Hepatocyte (in vitro differentiated cells): ENCODE data around the gene CAND1. TPM values are rescaled to one million over a fixed set of nuclear protein-coding genes. Genes with fewer than 3 reads are reported as not detected.

Experiments used
- DNase-seq: peaks from one replicate; pipeline ENCODE4 v3.0.0-alpha.2; 2016; ENCODE audit warnings: low spot score
- H2AFZ ChIP-seq: fragments of 200-600 bp; sonication (generic); 2 replicates; pipeline ENCODE4 v1.6.0; 2016; ENCODE audit warnings: antibody characterized with exemption, mild to moderate bottlenecking
- H3K27ac ChIP-seq: fragments of 200-600 bp; sonication (generic); 2 replicates; pipeline ENCODE4 v1.5.1; 2016; ENCODE audit warnings: mild to moderate bottlenecking
- H3K27me3 ChIP-seq: fragments of 200-600 bp; sonication (generic); 2 replicates; pipeline ENCODE4 v1.6.1; 2016
- H3K36me3 ChIP-seq: fragments of 200-600 bp; sonication (generic); replicated peaks from 2 replicates; pipeline ENCODE4 v1.5.1; 2016; ENCODE audit warnings: low read depth; ENCODE audit not compliant: insufficient read depth
- H3K4me1 ChIP-seq: fragments of 200-600 bp; sonication (generic); 2 replicates; pipeline ENCODE4 v1.5.1; 2016; ENCODE audit warnings: mild to moderate bottlenecking, moderate library complexity; ENCODE audit not compliant: insufficient read depth
- H3K4me2 ChIP-seq: fragments of 200-600 bp; sonication (generic); 2 replicates; pipeline ENCODE4 v1.6.0; 2016
- H3K4me3 ChIP-seq: fragments of 200-600 bp; sonication (generic); 2 replicates; pipeline ENCODE4 v1.5.1; 2016; ENCODE audit warnings: mild to moderate bottlenecking
- H3K79me2 ChIP-seq: fragments of 200-600 bp; sonication (generic); 2 replicates; pipeline ENCODE4 v1.6.0; 2017; ENCODE audit warnings: mild to moderate bottlenecking
- H3K9me2 ChIP-seq: fragments of 200-600 bp; sonication (generic); replicated peaks from 2 replicates; pipeline ENCODE4 v1.6.0; 2017; ENCODE audit warnings: mild to moderate bottlenecking; ENCODE audit not compliant: insufficient read depth
- H3K9me3 ChIP-seq: fragments of 200-600 bp; sonication (generic); 2 replicates; pipeline ENCODE4 v1.5.1; 2016; ENCODE audit warnings: low read depth, mild to moderate bottlenecking
- H4K20me1 ChIP-seq: fragments of 200-600 bp; sonication (generic); 2 replicates; pipeline ENCODE4 v1.6.0; 2016; ENCODE audit warnings: mild to moderate bottlenecking; ENCODE audit not compliant: insufficient read depth, poor library complexity, severe bottlenecking
- EZH2 ChIP-seq: fragments of 200-600 bp; sonication (generic); IDR thresholded peaks from 2 replicates; pipeline ENCODE4 v1.6.1; 2016; ENCODE audit warnings: antibody characterized with exemption, mild to moderate bottlenecking, borderline replicate concordance
- EZH2phosphoT487 ChIP-seq: fragments of 200-600 bp; sonication (generic); IDR thresholded peaks from one replicate; pipeline ENCODE4 v1.6.1; 2018; ENCODE audit warnings: antibody characterized with exemption, mild to moderate bottlenecking, low read depth, moderate library complexity; ENCODE audit not compliant: unreplicated experiment, severe bottlenecking
- WGBS: methylation state at CpG from one replicate; pipeline ENCODE4 v1.1.6; 2016; ENCODE audit warnings: low lambda C conversion rate; ENCODE audit errors: missing lambda C conversion rate; 5-methylcytosine and 5-hydroxymethylcytosine counted together
- polyA plus RNA-seq: library from polyadenylated mRNA; unstranded; fragments of >200 nt; fragmentation: Nextera tagmentation; extraction: Ambion mirVana; gene quantifications from 2 replicates; pipeline ENCODE4 v1.2.1, GENCODE V29; 2016
- total RNA-seq: library from RNA; depleted of rRNA; stranded (reverse); fragments of >200 nt; gene quantifications from 2 replicates; pipeline ENCODE4 v1.2.3, GENCODE V29; 2014
- TF ChIP-seq, protein P1 (sequence below): fragments of 200-600 bp; sonication (generic); IDR thresholded peaks from 2 replicates; pipeline ENCODE4 v1.5.1; 2016; ENCODE audit warnings: antibody characterized with exemption, mild to moderate bottlenecking; ENCODE audit not compliant: poor library complexity

Gene CAND1
- total and polyA plus RNA-seq, 2 experiments from 2014 or later = 113 to 130 TPM

DNA sequence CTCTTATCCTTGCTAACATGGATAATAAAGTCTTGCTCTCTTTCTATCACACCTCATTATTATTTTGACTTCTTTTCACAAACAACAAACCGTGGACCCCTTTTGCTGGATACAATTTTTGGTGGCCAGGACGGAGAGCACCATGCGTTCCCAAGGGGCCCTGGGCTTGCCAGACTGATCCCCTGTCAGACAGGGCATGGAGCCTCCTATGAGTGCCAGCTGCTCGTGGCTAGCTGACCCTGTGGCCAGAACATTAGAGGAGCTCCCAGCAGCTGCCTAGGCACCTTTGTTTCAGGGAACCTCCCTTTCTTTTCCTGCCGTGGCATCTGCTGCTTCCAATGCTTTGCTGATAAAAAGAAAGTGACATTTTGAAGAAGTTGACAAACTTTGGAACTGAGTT is 12.5 kb upstream of the CAND1 start:
- H3K79me2 ChIP-seq = no peaks in the 10 kb centered on the region
- no peak overlapping the region for H2AFZ ChIP-seq
- H3K9me2 ChIP-seq = no peaks in the 10 kb centered on the region
- no peak for TF ChIP-seq EZH2phosphoT487
- no peak for TF ChIP-seq EZH2
- TF ChIP-seq, protein P1, sequence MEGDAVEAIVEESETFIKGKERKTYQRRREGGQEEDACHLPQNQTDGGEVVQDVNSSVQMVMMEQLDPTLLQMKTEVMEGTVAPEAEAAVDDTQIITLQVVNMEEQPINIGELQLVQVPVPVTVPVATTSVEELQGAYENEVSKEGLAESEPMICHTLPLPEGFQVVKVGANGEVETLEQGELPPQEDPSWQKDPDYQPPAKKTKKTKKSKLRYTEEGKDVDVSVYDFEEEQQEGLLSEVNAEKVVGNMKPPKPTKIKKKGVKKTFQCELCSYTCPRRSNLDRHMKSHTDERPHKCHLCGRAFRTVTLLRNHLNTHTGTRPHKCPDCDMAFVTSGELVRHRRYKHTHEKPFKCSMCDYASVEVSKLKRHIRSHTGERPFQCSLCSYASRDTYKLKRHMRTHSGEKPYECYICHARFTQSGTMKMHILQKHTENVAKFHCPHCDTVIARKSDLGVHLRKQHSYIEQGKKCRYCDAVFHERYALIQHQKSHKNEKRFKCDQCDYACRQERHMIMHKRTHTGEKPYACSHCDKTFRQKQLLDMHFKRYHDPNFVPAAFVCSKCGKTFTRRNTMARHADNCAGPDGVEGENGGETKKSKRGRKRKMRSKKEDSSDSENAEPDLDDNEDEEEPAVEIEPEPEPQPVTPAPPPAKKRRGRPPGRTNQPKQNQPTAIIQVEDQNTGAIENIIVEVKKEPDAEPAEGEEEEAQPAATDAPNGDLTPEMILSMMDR = no peak
- H3K27me3 ChIP-seq = no peaks in the 10 kb centered on the region
- no peaks in the 10 kb centered on the region for H3K36me3 ChIP-seq
- H3K9me3 ChIP-seq = no peaks in the 10 kb centered on the region
- H3K4me1 ChIP-seq = no peaks in the 10 kb centered on the region
- 79% methylated on average over 5 of the region's 5 CpGs for WGBS
- DNase-seq = no peak
- H3K27ac ChIP-seq = no peak overlapping the region
- no peak overlapping the region for H3K4me2 ChIP-seq
- H3K4me3 ChIP-seq = no peak overlapping the region
- H4K20me1 ChIP-seq = no peaks in the 10 kb centered on the region

GRCh38 chr12:67263471-67263870 is 5.7 kb upstream of the CAND1 start:
- Histone ChIP-seq H3K9me3 (no peaks in the 10 kb centered on the region), H3K4me2 (no peak overlapping the region), H3K27ac (no peak overlapping the region), H4K20me1 (no peaks in the 10 kb centered on the region), H3K4me1 (peaks cover 7% of the 10 kb centered on the region), H3K9me2 (no peaks in the 10 kb centered on the region), H3K4me3 (no peak overlapping the region), H2AFZ (peak overlapping the region; percentile 20), H3K27me3 (no peaks in the 10 kb centered on the region), H3K36me3 (no peaks in the 10 kb centered on the region), H3K79me2 (no peaks in the 10 kb centered on the region)
- no peak for TF ChIP-seq EZH2phosphoT487
- TF ChIP-seq EZH2 = no peak
- TF ChIP-seq, protein P1 = no peak
- 44% methylated on average over 5 of the region's 5 CpGs for WGBS
- no peak for DNase-seq

GRCh38 chr12:67268335-67268895 is 743 bp upstream of the CAND1 start:
- WGBS = 4% methylated on average over 19 of the region's 19 CpGs
- Histone ChIP-seq H3K36me3 (no peaks in the 10 kb centered on the region), H3K27ac (peak overlapping the region; percentile 91), H2AFZ (peak overlapping the region; percentile 58), H3K27me3 (no peaks in the 10 kb centered on the region), H4K20me1 (peaks cover 31% of the 10 kb centered on the region), H3K4me2 (peak overlapping the region; percentile 74), H3K79me2 (peaks cover 36% of the 10 kb centered on the region), H3K9me3 (no peaks in the 10 kb centered on the region), H3K4me1 (peaks cover 18% of the 10 kb centered on the region), H3K4me3 (peak overlapping the region; percentile 2), H3K9me2 (no peaks in the 10 kb centered on the region)
- peak; percentile 97 for DNase-seq
- no peak for TF ChIP-seq EZH2
- TF ChIP-seq, protein P1 = no peak
- no peak for TF ChIP-seq EZH2phosphoT487
